SK-N-MC (cell line): ENCODE results near the gene MAML3.

Source experiments
- EZH2 ChIP-seq: fragments of 200-600 bp; sonication (generic); IDR thresholded peaks from one replicate; pipeline ENCODE4 v1.6.1; 2017; ENCODE audit warnings: antibody characterized with exemption
- FOXP2 ChIP-seq: optimal IDR thresholded peaks from 2 replicates; pipeline ENCODE3; 2011; ENCODE audit warnings: mild to moderate bottlenecking, moderate library complexity; ENCODE audit not compliant: insufficient read depth; ENCODE audit errors: extremely low read length, control extremely low read depth
- POLR2AphosphoS5 ChIP-seq: IDR thresholded peaks from 2 replicates; pipeline ENCODE4 v1.6.1; 2012; ENCODE audit warnings: mild to moderate bottlenecking, low read depth, low read length, borderline replicate concordance

GRCh38 chr4:139917896-139918295 lies 236.1 kb downstream of the MAML3 start:
- no peak for TF ChIP-seq EZH2
- no peak for TF ChIP-seq POLR2AphosphoS5
- no peak for TF ChIP-seq FOXP2
